22Rv1 (cell line): Measurements from ENCODE around the gene WNT2B.
"Not testable (repeated sequence)": the region's sequence is repeated elsewhere in the genome, so short reads cannot be mapped to it uniquely, and the experiment has no call there.

ENCODE experiments used
- H3K27ac ChIP-seq: fragments of 450-650 bp; 2 replicates; pipeline ENCODE4 v1.5.1; 2017
- ZFX ChIP-seq: fragments of 450-650 bp; IDR thresholded peaks from 2 replicates; pipeline ENCODE4 v1.6.1; 2017; ENCODE audit warnings: antibody characterized with exemption, borderline replicate concordance
- TF ChIP-seq, protein P1 (sequence below): fragments of 450-650 bp; IDR thresholded peaks from 2 replicates; pipeline ENCODE4 v1.5.1; 2017; ENCODE audit warnings: mild to moderate bottlenecking

WNT2B gene

DNA sequence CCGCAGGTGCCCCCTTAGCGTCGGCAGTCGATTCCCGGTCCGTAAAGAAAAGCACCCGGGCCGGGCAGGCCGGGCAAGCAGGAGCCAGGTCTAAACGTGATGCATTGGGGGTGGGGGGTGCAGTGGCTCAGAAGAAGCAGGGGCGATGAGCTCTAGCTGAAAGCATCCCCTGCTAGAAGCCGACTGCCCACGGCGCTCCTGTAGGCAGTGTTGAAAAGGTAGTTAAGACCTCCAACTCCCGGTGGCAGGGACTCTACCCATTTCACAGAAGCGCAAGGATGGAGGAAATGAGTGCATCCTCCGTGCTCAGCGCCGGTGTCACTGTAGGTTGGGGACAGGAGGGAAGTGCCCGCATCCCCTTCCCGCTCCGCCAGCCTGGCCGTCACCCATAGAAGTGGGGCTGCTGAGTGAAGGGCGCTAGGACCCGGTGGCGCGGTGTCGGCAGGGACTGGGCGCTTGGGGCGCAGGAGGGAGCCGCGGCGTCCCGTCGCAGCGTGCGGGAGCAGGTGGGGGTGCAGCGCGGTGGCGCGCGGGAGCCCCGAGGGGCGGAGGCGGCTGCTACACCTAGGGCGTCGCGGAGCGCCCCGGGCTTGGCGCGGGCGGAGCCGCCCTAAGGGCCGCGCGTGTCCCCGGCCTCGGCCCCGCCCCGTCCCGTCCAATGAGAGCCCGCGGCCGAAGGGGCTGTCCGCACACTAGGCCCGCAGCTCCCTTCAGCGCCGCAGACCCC, at the start of gene WNT2B:
WNT2B (plus strand) TSS at position 688 of the 727 bp plus-strand sequence. CDS start 298 bp downstream, outside the sequence.
- no peak within 1 kb of the TSS for H3K27ac ChIP-seq
- TF ChIP-seq, protein P1, sequence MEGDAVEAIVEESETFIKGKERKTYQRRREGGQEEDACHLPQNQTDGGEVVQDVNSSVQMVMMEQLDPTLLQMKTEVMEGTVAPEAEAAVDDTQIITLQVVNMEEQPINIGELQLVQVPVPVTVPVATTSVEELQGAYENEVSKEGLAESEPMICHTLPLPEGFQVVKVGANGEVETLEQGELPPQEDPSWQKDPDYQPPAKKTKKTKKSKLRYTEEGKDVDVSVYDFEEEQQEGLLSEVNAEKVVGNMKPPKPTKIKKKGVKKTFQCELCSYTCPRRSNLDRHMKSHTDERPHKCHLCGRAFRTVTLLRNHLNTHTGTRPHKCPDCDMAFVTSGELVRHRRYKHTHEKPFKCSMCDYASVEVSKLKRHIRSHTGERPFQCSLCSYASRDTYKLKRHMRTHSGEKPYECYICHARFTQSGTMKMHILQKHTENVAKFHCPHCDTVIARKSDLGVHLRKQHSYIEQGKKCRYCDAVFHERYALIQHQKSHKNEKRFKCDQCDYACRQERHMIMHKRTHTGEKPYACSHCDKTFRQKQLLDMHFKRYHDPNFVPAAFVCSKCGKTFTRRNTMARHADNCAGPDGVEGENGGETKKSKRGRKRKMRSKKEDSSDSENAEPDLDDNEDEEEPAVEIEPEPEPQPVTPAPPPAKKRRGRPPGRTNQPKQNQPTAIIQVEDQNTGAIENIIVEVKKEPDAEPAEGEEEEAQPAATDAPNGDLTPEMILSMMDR: no peak
- TF ChIP-seq ZFX: no peak

DNA sequence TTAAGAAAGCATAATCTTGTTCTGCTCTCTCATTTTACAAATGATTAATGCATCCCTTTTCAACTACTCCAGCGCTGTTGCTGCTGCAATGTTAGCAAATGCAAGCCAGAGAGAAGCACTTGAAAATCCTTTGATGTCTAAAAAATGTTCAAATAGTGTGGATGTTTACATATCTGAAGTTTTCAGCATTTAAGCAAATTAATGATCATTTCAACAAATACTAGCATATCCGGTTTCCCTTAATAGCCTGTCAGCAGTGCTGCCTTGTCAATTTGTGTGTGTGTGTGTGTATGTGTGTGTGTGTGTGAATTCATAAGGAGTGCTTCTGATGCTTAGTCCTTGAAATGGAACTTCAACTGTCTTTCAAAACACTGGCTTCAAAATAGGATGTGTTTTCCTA, 48.1 kb upstream of the WNT2B start:
- TF ChIP-seq ZFX: no peak
- TF ChIP-seq, protein P1: no peak
- H3K27ac ChIP-seq: no peak overlapping the region

DNA sequence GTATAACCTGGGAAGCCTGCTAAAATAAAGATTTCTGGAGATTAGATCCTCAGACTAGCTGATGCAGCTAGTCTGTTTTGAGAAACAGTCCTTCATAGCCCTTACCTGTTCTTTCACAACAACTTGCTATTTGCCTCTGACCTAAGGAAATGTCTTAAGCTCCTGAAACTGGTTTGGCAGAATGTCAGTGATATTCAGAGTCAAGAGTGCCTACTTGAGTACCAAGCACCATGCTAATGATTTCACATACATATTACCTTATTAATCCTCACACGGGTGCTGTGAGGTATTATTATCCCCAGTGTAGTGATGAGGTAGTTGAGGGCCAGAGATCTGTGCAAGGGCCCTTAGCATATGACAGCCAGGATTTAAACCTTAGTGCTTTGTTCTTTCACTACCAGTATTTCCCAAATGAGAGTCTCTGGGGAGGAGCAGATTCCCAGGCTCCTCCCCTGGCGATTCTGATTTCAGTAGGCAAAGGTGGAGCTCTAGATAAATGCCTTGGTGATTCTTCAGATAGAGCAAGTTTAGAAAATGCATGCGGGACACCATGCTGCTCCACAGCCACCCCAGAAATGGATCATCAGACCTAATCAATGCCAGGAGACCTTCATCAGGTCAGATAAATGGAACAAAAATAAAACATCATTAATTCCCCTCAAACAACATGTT, 47.4 kb upstream of the WNT2B start:
- TF ChIP-seq, protein P1: no peak
- TF ChIP-seq ZFX: no peak
- peak overlapping the region; percentile 72 for H3K27ac ChIP-seq

DNA sequence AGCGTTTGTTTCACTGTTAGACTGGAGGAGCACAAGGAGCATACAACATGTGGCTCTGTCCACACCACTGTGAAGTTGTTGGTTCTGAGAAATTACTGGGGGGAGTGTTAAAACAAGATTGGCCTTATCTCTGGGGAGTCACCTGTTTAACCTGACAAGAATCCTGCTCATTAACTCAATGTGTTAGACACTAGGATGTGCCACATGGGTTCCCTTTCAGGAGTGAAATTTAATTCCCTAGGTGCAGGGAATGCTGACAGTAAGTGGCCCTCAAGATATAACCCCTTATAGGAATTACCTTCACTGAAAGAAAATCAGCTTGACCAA, 45.8 kb upstream of the WNT2B start:
- TF ChIP-seq ZFX: no peak
- TF ChIP-seq, protein P1: no peak

DNA sequence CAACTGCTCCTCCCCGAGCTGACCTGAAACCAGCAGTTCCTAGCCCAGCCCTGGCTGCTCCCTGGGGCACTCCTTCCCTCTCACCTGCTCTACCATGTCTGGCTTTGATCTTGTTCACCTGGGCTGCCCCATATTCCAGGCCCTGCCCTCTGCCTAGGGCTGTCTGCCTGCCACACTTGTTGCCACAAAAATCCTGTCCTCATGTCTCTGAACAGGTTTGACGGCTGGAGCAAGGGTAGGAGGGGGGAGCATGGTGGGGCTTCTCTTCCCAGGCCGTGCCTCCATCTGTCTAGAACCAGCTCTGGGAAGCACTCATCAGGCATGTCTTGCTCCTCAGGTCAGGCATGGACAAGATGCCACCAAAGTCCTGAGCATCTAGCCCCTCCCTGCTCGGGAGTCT, 44.3 kb upstream of the WNT2B start:
- H3K27ac ChIP-seq: no peak overlapping the region

More for the DNA sequence above, 45.8 kb upstream of the WNT2B start:
- H3K27ac ChIP-seq: peak overlapping the region; percentile 72; the same call in 1 of the 2 replicates

DNA sequence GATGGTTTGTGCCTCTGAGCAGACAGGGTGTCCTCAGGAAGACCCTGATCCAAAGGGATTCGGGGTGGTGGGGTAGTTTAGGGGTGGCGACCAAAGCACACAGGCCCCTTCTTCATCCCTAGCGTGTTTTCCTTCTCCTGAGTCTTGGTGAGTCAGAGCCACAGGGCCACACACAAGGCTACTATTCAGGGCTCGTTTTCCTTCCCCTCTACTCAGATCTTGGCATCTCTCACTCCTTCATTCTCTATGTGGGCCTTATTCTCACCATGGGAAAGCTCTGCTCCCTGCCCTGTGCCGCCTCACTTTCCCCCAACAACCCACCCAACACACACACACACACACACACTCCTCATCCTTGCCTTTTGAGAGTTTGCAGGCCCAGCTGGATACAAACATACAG, 43.6 kb upstream of the WNT2B start:
- H3K27ac ChIP-seq: no peak overlapping the region
- TF ChIP-seq, protein P1: no peak
- no peak for TF ChIP-seq ZFX

More for the DNA sequence above, 44.3 kb upstream of the WNT2B start:
- TF ChIP-seq, protein P1: no peak
- TF ChIP-seq ZFX: no peak

DNA sequence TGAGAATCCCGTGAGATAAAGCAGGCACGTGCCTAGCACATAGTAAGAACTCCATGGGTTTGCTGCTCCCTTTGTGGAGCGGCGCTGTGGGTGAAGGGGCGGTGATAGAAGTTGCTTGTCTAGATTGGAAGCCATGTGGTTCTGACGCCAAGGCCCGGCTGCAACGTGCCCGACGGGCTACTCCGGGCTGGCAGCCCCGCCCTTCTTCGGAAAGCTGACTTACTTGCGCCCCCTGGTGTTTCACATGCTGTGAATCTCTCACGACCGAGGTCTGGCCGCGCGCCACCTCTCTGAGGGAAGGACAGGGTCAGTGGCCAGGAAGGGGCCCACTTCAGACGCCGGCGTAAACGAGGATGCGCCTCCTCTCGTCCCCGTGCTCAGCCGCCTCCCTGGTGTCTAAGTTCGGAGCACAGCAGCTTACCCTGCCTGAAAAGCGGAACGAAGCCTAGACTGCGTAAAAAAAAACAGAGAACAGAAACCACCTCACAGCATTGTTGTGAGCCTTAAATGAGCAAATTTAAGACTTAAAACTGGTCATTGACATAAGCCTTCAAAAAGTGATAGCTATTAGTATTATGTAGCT, 42.6 kb upstream of the WNT2B start:
- TF ChIP-seq, protein P1: peak; percentile 88
- TF ChIP-seq ZFX: no peak
- peak overlapping the region; percentile 23; the same call in 1 of the 2 replicates for H3K27ac ChIP-seq

DNA sequence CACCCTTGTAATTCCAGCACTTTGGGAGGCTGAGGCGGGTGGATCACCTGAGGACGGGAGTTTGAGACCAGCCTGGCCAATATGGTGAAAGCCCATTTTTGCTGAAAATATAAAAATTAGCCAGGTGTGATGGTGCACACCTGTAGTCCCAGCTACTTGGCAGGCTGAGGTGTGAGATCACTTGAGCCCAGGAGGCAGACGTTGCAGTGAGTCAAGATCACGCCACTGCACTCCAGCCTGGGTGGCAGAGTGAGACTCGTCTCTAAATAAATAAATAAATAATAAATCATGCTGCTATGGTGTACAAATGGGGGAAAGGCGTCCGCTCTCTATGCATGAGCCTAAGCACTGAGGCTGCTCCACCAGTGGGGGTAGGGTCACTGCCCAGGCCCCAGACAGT, 38.4 kb upstream of the WNT2B start:
- not testable (repeated sequence) for H3K27ac ChIP-seq
